ENCODE results near the gene COL5A1. TPM values are rescaled to one million over a fixed set of nuclear protein-coding genes. Genes with fewer than 3 reads are reported as not detected.
A peak's percentile ranks its signal among the peaks of the same experiment; 100 is the strongest.

The COL5A1 gene
- polyA plus RNA-seq, 12 donors, result 97.3 to 862 (median 434) TPM

DNA sequence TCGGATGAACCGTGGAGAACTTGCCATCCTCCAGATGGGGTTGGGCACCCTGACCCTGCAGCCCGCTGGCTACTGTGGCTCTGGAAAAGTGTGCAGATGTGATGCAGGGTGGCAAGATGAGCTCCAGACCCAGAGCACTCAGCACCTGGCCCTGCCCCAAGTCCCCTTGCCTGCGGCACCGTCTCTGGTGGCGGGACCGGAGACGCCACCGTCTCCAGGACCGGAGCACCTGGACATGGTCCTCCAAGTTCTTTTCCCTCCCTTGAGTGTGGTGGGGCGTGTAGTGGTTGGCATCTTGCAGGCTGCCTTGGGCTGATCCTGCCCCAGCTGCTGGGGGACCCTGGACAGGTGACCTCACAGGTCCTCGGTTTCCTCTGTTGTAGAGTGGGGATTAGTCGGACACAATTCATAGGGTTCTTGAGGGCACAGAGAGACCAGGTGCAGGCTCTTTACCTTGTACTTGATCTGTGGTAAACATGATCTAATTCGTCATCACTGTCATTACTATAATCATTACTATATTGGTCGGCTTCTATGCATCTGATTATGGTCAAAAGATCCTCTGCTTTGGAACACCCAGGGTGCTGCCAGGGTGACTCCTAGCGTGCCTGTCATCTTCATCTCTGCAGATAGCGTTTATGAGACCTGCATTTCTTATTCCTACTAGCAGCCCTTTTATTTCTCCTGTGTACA, 83.5 kb downstream of the COL5A1 start:
- no peak for DNase-seq

DNA sequence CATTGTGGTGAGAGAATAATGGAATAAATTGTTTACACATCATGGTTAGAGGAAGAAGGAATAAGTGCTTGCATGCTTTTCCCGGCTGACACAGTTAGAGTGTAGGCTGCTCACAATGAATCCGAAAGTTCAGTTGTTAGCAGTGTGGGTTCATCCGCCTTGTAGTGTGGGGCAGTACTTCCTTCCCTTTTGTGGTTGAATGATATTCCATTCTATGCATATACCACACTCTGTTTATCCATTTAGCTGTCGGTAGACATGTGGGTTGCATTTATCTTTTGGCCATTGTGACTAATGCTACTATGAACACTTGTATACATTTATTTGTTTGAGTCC, 84.0 kb downstream of the COL5A1 start:
- no peak for DNase-seq

DNA sequence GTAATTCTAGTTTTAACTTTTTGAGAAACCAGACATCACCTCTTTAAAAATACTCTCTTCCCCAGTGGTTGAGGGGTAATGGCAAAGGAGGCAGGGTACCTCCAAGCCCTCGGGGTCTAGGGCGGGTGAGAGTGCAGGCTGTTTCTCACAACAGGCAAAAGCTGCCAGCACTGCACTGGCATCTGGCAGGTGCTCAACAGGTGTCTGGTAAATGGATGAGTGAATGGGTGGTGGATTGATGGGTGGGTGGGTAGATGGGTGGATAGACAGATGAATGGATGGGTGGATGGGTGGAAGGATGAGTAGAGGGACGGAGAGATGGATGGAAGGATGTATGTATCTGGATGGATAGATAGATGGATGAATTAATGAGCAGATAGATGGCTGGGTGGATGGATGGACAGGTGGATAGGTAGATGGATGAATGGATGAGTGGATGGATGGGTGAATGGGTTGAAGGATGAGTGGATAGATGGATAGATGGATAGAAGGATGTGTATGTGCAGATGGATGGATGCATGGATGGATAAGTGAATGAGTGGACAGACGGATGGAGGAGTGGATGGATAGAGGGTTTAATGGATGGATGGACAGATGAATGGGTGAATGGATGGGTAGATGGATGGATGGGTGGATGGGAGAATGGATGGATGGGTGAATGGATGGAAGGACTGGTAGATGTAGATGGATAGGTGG, 84.6 kb downstream of the COL5A1 start:
- DNase-seq, result no peak

DNA sequence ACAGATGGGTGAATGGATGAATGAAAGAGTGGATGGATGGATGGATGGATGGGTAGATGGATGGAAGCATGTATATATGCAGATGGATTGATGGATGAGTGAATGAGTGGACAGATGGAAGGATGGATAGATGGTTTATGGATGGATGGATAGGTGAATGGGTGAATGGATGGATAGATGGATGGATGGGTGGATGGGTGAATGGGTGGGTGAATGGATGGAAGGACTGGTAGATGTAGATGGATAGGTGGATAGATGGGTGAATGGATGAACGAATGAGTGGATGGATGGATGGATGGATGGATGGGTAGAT, 85.1 kb downstream of the COL5A1 start:
- no peak for DNase-seq

DNA sequence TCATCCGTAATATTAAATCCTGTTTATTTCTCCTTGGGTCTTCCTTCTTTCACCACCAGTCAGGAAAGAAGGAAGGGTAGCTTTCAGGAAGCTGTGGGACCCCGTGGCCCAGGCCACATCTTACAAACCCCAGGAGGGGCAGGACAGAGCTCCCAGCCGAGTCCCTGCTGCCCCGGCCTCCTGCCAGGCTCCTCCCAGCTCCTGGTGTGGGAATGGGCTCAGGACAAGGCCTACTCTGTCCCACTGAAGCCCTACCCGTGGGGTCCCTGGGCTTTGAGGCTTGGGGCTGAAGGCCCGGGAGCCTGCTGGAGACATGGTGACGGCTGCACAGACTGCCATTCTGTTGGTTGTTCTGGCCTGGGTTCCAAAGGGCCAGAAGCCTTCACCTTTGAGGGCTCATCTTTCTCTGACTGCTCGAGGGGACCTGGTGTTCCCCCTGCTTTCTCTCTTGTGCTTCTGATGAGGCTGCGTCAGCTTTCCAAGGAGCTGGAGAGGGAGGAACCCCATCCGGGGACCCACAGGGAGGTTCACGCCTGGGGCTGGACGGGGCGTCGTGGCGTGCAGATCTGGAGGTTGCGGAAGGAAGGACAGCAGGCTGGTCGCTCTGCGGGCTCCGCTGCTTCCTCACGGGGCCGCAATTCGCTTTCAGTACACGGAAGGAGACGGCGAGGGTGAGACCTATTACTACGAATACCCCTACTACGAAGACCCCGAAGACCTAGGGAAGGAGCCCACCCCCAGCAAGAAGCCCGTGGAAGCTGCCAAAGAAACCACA, 86.6 kb downstream of the COL5A1 start:
- no peak for DNase-seq

DNA sequence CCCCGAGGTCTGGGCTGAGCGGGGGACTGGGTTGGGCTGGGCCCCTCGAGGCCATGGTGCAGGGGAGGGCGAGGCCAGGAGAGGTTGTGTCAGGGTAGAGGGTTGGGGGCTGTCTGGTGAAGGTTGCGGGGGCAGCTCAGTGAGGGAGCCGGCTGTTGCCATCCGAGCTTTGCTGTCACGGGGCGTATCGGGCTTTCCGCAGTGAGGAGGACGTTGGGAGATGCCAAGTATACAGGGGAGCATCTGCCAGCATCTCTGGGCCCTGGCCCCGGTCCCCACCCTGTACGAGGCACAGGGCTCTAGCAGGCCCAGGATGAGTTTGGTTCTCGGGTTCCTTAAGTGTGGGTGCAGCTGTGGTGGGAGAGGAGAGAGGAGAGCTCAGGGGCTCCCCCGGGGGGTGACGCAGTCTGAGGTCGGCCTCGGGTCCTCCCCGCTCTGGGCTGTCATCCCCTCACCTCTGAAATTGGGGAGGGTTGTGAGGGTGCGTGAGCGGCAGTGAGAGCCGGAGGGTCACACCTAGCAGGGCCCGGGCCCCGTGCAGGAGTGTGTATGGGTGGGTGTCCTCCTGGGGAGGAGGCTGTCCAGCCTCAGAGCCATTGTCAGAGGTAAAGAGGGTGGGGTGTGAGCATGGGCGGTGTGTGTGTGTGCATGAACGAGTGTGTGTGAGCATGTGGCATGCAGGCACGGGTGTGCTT, 87.3 kb downstream of the COL5A1 start:
- DNase-seq, result no peak

DNA sequence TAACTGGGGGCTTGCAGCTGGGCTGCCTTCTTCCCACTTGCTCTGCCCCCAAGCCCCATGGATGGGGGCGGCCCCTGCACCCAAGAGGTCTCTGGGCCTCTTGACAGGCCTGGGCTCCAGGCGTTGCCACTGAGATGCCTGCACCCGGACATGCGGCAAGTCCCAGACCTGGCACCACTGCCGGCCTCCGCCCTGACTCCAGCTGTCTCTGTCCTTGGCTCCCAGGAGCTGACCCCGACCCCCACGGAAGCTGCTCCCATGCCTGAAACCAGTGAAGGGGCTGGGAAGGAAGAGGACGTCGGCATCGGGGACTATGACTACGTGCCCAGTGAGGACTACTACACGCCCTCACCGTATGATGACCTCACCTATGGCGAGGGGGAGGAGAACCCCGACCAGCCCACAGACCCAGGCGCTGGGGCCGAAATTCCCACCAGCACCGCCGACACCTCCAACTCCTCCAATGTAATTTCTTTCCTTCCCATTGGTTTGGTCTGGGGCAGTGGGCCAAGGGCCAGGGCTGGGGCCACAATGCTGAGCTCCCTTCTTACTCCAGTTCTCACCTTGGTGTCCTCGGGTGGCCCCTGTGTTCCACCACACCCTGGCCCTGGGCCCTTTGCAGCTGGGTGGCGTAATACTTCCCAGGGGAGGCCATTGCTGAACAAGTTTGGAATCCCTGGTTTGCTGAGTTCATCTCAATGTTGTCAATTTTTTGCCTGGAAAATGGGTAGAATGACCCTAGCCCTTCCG, 88.6 kb downstream of the COL5A1 start:
- DNase-seq, result no peak

DNA sequence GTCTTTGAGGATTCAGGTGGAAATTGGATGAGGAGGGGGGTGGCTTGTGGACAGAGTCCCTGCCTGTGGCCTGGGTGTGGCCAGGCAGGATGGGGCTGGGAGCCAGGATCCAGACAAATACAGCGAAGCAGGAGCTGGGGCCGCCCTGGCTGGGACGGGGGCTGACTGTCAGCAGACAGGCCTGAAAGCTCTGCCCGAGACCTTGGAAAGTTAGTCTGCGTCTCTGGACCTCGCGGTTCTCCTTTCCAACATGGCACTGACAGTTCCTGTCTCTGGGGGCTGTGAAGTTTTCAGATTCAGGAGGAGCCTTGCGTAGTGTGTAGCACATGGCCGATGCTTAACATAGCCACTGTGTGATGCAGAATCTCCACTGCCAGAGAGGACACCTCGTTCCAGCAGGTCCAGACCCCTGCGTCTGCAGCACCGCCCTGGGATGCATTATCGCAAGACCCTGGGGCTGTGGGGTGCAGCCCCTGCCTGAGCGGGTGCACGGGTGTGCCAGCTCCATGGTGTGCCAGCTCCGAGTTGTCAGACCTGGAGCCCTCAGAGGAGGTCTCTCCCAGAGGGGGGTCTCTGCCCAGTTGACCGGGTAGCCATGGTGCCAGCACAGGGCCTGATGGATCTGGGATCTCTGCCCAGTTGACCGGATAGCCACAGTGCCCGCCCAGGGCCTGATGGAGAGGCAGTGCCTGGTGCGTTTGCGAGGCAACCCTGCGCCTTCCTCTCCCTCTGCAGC, 89.3 kb downstream of the COL5A1 start:
- no peak for DNase-seq

DNA sequence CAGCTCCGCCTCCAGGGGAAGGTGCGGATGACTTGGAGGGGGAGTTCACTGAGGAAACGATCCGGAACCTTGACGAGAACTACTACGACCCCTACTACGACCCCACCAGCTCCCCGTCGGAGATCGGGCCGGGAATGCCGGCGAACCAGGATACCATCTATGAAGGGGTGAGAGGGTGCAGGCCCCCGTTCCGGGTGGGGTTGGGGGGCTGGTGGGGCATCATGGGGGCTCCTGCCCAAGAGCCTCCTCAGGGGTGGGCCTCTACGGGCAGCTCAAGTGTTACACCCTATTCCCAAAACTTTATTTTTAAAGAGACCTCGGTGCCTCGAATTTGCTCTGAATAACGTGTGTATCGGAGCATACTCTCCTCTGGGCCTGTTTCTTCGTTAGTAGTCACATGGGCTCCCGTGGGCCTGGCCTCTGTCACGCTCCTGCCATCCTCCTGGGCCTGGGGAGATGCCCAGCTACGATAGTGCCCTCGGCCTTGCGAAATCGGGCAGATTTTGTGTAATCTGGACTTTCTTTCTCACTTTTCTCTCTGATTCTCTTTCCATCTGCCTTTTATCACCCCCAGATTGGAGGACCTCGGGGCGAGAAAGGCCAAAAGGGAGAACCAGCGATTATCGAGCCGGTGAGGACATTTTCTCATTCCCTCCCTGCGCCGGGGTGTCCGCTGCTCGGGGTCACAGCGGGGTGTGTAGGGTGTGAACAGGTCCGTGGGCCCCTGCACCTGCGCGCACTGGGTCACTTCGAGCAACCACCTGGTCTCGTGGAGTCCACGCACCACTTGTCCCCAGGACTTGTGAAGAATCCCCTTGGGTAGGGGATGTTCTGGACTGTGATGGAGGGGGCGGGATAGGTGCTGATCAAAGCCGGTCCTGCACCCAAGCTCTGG, 90.1 kb downstream of the COL5A1 start:
- DNase-seq, result no peak

DNA sequence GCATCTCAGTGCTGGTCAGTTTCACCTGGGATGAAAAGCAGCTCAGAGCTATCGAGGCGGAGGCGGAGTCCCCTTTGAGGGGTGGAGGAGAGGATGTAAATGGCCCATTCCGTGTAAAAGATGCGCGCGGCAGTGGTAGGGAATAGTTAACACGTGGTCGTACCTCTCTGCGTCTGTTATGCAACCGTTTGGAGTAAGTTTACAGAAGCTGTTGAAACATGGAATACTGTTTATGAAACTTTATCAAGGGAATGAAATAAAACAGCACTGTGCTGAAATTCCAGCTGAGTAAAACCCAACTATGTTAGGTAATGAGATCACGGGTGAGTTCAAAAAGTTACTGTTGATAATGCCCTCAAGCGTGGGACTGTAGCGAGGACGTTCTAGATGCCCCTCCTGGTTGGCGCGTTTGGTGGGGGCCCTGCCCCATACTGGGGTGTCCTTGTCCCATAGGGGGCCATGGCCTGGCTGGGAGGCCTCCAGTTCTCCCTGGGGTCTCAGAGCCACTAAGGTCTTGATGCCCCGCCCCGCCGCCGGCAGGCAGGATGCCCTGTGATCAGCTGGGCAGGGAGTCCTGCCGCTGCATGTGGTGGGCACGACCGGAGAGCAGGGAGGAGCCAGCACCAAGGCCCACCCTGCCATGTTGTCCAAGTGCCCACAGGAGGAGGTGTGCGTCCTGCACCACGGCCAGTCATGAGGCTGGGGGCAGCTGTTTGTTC, 90.9 kb downstream of the COL5A1 start:
- DNase-seq, result no peak

DNA sequence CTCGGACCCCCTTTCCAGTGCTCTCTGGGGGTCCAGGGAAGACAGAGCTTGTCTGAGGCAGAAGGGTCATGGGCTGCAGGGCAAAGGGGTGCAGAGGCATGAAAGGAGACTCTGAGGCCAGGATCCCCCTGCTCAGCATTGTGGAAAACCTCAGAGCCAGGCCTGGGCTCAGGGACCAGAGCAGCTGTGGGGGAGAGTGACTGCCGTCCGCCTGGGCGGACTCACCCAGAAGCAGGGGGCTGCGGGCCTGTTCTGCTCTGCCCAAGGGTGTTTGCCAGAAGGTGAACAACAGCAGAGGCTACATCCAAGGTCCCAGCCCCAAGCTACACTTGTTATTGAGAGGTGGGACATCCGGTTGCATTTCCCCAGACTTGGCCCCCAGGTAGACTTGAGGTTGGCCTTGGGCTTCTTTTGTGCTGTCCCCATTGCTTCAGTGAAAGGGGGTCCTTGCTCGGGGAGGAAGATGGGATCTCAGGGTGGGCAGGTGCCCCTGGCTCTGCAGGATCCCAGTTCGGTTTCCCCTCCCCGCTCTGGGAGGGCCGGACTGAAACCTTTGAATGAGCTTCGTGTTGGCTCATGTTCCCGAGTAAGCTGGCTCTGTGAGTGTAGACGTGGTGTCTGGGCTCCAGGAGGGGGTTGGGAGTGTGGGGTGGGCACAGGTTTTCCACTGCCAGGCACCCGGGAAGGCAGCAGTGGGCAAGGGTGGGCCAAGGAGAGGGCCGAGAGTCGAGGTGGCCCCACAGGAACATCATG, 92.1 kb downstream of the COL5A1 start:
- no peak for DNase-seq

DNA sequence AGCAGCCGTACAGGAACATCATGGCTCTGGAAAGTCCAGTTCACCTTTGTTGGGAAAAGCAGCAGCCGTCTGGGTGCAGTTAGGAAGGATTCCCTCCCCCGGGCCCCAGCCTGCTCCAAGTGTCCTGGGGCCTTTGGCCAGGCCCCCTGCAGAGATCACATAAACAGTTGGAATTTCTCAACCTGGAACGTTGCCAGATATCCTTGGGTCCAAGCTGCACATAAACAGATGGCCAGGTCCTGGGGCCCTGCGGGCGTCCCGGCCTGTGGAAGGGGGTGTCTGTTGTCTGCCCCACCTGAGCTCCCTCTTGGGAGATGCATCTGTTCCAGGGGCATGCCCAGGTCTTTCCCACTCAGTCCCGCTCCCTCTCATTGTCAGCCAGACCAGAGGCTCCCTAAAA, 92.7 kb downstream of the COL5A1 start:
- DNase-seq, result no peak

DNA sequence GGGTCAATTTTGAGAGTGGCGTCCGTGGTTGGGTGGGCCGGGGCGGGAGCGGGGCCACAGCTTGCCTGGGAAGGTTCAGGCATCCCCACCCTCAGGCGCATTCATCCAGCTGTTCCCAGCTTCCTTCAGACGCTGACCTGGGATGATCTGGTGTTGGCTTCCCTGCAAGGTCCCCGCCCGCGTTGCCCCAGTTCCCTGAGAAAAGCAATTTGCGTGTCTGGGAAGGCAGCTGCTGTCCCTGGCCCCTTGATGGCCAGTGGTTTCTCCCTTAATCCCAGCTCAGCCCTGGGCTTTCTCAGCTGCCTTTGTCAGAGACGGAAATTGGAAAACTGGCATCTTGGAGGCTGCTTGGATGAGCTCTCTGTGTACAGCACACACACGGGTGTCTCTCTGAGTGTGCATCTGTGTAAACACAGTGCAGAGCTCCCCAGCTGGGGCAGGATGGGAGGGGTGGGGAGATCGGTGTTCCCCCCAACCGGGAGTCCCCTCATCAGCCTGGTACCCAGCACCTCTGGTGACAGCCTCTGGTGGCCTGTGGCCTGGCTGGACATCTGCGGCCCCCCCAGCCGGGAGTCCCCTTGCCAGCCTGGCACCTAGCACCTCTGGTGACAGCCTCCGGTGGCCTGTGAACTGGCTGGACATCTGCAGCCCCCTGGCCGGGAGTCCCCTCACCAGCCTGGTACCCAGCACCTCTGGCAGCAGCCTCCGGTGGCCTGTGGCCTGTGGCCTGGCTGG, 94.0 kb downstream of the COL5A1 start:
- DNase-seq, result peak; percentile 77

DNA sequence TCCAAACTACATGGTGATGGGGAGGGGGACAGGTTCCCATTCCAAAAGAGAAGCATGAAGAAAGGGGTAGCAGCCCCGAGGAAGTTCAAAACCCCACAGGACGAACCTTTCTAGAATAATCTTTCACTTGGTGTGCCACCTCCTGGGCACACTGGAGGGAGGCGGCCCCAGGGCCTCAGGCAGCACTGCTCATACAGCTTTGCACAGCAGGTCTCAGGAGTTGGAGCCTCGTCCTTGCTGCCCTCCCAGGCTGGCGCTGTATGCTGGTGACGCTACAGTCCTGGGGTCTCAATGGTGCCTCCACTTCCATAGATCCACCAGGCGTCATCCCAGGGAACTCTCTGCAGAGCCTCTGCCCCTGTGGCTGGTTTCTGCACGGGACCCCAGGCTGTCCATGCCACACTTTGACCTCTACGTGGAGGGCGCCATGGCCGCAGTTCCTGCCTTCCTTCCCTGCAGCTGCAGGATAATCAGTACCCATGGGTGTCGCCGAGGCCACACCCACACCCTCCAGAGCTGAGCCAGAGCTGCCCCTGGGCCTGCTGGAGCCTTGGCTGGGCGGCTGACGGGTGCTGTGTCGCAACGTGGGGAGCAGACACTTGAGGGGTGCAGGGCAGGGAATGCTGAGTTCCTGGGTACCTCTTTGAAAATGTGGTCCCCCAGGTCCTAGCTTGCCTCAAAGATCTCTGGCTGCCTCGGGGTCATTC, 95.3 kb downstream of the COL5A1 start:
- no peak for DNase-seq

DNA sequence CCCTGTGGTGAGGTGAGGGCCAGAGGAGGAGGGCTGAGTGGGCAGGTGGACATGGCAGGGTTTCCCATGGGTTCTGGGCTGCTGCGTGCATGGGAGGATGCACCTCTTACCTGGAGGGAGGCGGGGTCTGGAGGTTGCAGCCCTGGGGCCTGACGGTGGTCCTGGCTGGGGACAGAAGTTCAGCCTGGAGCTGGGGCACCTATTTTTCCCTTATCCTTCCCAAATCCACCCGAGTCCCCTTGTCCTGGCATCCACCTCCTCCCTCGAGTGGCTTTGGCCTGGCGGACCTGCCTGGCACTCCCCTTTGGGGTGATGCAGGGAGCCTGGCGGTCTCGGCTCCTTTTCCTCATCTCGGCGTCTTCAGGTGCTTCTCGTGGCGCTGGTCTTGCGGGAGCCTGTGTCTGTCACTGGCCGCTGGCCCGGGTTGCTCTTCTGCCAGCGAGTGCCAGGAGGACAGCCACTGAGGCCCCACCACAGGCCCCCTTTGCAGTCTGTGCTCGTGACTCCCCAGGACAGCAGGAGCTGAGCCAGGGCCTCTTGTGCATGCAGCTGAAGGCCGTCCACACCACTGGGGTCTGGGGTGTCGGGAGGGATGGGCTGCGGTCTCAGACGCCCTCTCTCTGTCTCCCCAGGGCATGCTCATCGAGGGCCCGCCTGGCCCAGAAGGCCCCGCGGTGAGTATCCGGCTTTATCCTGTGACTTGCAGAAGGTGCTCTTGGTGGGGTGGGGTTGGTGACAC, 96.4 kb downstream of the COL5A1 start:
- DNase-seq, result no peak

DNA sequence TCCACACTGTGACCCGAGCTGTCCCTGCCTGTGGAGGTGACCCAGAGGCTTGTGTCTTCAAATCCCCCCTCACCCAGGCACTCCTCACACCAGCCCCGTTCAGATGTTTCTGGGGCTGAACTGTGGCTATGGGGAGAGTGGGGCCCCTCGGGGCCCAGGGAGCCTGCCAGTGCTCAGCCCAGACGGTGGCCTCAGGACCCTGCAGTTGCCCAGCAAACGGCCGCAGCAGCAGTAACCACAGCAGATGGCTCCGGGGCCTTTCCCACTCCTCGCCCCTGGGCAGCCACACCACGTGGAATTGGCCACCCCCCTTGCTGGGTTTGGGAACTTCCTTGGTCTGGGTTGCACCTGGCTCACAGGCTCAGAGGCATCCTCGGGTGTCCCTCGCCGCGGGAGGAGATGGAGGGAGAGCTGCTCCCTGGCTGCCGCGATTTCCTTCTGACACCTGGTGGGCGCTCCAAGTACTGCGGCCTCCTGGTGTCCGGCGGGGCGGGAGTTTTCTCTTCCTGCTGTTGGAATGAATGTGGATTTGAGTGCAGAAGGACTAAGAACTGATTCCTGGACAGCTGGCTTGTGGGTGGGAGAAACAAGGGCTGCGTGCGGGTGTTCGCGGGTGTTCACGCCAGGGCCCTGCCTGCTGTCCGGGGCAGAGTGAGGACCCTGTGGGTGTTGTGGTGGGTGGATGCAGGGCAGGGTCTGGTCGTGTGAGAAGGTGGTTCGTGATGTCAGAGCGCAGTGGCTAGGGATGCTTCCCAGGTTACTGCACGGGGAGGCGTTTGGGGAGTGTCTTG, 97.5 kb downstream of the COL5A1 start:
- peak; percentile 84 for DNase-seq

All from muscle of arm (tissue), 12 donors.